H1 (cell line): ENCODE data around the gene NAT9. TPM values are rescaled to one million over a fixed set of nuclear protein-coding genes. Genes with fewer than 3 reads are reported as not detected.

Experiments
- CTCF ChIP-seq, 3 experiments: IDR thresholded peaks; 1 replicate in 2 of 3; 2 replicates in 1 of 3; pipeline versions ENCODE4 v1.5.1 to v1.6.1; 2011; ENCODE audit warnings: low read length in 3 of 3, mild to moderate bottlenecking in 3 of 3, inconsistent platforms in 2 of 3, low read depth in 1 of 3, moderate library complexity in 1 of 3; ENCODE audit not compliant: insufficient read depth in 1 of 3; ENCODE audit errors: control extremely low read depth in 1 of 3
- FOSL1 ChIP-seq: IDR thresholded peaks from 2 replicates; pipeline ENCODE4 v1.6.1; 2011; ENCODE audit warnings: mild to moderate bottlenecking, low read depth, low read length, moderate library complexity; ENCODE audit not compliant: insufficient read depth
- NRF1 ChIP-seq: IDR thresholded peaks from 2 replicates; pipeline ENCODE4 v1.6.1; 2011; ENCODE audit warnings: mild to moderate bottlenecking, low read depth, low read length, improper control_type of control experiment
- polyA plus RNA-seq, 7 experiments: library from polyadenylated mRNA; depleted of rRNA in 3 of 7; stranded (reverse) in 5 of 7; unstranded in 2 of 7; fragments of >200 nt in 5 of 7; fragments of 200-250 nt in 2 of 7; gene quantifications; 1 replicate in 5 of 7; 2 replicates in 1 of 7; 4 replicates in 1 of 7; pipeline versions ENCODE4 v1.2.1 to v1.2.3, GENCODE V29; 2011 to 2013; ENCODE audit warnings: missing spikeins in 2 of 7, mixed read lengths in 2 of 7
- total RNA-seq: library from RNA; stranded (reverse); fragmentation: NEBNext Ultra II Directional; extraction: Animal tissue kit (Norgen Biotek cat#: 25700); gene quantifications from 2 replicates; pipeline ENCODE4 v1.2.1, GENCODE V29; 2021

NAT9 gene
- total and polyA plus RNA-seq, 2 of the 8 experiments (the other 6 are each of a cell fraction or from before 2014, with no cell fraction given) = 32.3 to 42.7 TPM

GRCh38 chr17:74730491-74731346 is 45.4 kb downstream of the NAT9 start (continued):
- TF ChIP-seq CTCF (IDR thresholded peaks at IDR 0.05; ENCODE audit: control extremely low read depth in 1 of 3, insufficient read depth in 1 of 3, low read depth in 1 of 3, low read length in 3 of 3) = no peak
- TF ChIP-seq FOSL1 = no peak
- TF ChIP-seq NRF1 = no peak
